Stomach (tissue), 4 donors: ENCODE measurements around the gene NR6A1.

Source experiments
- CTCF ChIP-seq, 7 experiments: fragments of 450-650 bp in 4 of 7; fragments of 200-600 bp in 3 of 7; sonication (generic) in 3 of 7; IDR thresholded peaks; one replicate each; pipeline ENCODE4 v1.5.1; 2016 to 2019; ENCODE audit warnings: antibody characterized with exemption in 7 of 7, control low read depth in 2 of 7, mild to moderate bottlenecking in 1 of 7
- POLR2A ChIP-seq, 4 donors: fragments of 450-650 bp; IDR thresholded peaks; one replicate each; pipeline ENCODE4 v1.6.1; 2016; ENCODE audit warnings: antibody characterized with exemption in 4 of 4, control low read depth in 2 of 4, mild to moderate bottlenecking in 1 of 4, moderate library complexity in 1 of 4
- POLR2AphosphoS5 ChIP-seq, 3 donors: sonication (generic); formaldehyde crosslinking; IDR thresholded peaks; one replicate each; pipeline ENCODE4 v1.6.1; 2016; ENCODE audit warnings: antibody characterized with exemption in 3 of 3

DNA sequence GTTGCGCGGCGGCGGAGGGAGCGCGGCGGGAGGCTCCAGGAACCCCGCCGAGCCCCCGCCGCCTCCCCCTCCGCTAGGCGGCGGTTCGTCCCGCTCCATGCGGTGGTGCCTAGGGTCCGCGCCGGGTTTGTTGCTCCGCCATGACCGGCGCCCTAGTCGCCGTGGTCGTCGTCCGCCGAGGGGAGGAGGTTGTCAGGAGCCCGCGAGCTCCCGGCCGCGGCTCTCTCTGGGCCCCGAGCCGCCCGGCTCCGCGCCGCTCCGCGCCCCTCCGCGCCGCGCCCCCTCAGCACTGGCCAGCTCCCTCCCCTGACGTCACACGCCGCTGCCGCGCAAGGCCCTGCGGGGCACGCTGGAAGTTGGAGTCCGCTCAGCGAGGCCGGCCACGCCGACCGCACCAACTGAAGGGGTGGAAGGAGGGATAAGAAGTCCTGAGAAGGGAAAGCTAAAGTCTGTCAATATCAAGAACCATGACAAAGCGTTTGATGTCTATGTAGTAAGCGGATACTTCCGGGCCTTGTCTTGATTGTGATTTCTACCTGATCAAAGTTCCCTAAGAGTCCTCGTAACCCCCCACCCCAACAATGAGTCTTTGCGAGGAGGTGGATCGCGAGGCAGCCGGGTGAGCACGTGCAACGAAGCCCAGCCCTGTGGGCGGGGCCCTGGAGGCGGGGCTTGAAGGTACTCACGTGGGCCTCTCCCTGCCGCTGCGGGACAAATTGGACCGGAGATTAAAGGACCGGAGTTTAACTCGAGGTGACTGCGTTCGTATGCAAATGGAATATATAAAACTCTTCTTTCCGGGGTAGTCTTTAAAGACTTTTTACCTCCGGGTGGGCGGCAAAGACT is at the start of gene NR6A1:
- peak in 2 of 7 experiments; percentile 11 to 36 for TF ChIP-seq CTCF (IDR thresholded peaks at IDR 0.05)
- no peak for TF ChIP-seq POLR2A (IDR thresholded peaks at IDR 0.05)
- TF ChIP-seq POLR2AphosphoS5 (IDR thresholded peaks at IDR 0.05): peak; percentile 30 to 81 (median 55)
